HepG2 (cell line): Measurements from ENCODE around the gene MTX1. TPM values are rescaled to one million over a fixed set of nuclear protein-coding genes. Genes with fewer than 3 reads are reported as not detected.

Experiments used
- CBX5 ChIP-seq: sonication (generic); formaldehyde crosslinking; IDR thresholded peaks from 2 replicates; pipeline ENCODE4 v1.4.0; 2020; ENCODE audit warnings: missing genetic modification reagents, borderline replicate concordance
- FOXK1 ChIP-seq: sonication (generic); formaldehyde crosslinking; IDR thresholded peaks from 2 replicates; pipeline ENCODE4 v1.4.0; 2020; ENCODE audit warnings: low read depth, missing genetic modification reagents, borderline replicate concordance
- GLI4 ChIP-seq: sonication (generic); formaldehyde crosslinking; IDR thresholded peaks from 2 replicates; pipeline ENCODE4 v1.5.1; 2020; ENCODE audit warnings: missing genetic modification reagents, mild to moderate bottlenecking, moderate library complexity, borderline replicate concordance
- NR2F6 ChIP-seq, 2 experiments: IDR thresholded peaks; 2 replicates each; pipeline ENCODE4 v1.6.1; 2016; ENCODE audit warnings: antibody characterized with exemption in 1 of 2, mild to moderate bottlenecking in 1 of 2
- ZIK1 ChIP-seq: sonication (generic); formaldehyde crosslinking; IDR thresholded peaks from 2 replicates; pipeline ENCODE4 v1.5.0; 2020; ENCODE audit warnings: mild to moderate bottlenecking, low read depth, missing genetic modification reagents, borderline replicate concordance
- ZNF274 ChIP-seq: sonication (generic); formaldehyde crosslinking; IDR thresholded peaks from 2 replicates; pipeline ENCODE4 v1.5.1; 2020; ENCODE audit warnings: mild to moderate bottlenecking, missing genetic modification reagents
- ZNF30 ChIP-seq: sonication (generic); formaldehyde crosslinking; IDR thresholded peaks from 2 replicates; pipeline ENCODE4 v1.5.0; 2020; ENCODE audit warnings: mild to moderate bottlenecking, missing genetic modification reagents
- ZNF317 ChIP-seq: sonication (generic); formaldehyde crosslinking; IDR thresholded peaks from 2 replicates; pipeline ENCODE4 v1.5.0; 2020; ENCODE audit warnings: mild to moderate bottlenecking, missing genetic modification reagents
- ZNF33A ChIP-seq: sonication (generic); formaldehyde crosslinking; IDR thresholded peaks from 2 replicates; pipeline ENCODE4 v1.5.1; 2020; ENCODE audit warnings: missing genetic modification reagents, mild to moderate bottlenecking, moderate library complexity, borderline replicate concordance
- ZNF792 ChIP-seq: IDR thresholded peaks from 2 replicates; pipeline ENCODE4 v1.6.1; 2016
- polyA plus RNA-seq, 8 experiments: library from polyadenylated mRNA; depleted of rRNA in 3 of 8; stranded (reverse) in 7 of 8; unstranded in 1 of 8; fragments of >200 nt; fragmentation: Illumina TruSeq in 4 of 8; extraction: Trizol in 4 of 8; gene quantifications; 2 replicates each; pipeline versions ENCODE4 v1.2.1 to v1.2.3, GENCODE V29; 2011 to 2016; ENCODE audit warnings: low read depth in 4 of 8, missing spikeins in 1 of 8, mixed read lengths in 1 of 8; ENCODE audit not compliant: insufficient read depth in 1 of 8
- total RNA-seq, 5 experiments: library from RNA; depleted of rRNA; stranded (reverse); fragments of >200 nt; fragmentation: Illumina TruSeq; extraction: Trizol; gene quantifications; 2 replicates each; pipeline ENCODE4 v1.2.3, GENCODE V29; 2016; ENCODE audit warnings: low read depth in 1 of 5
- TF ChIP-seq, protein P1 (sequence below): IDR thresholded peaks from 2 replicates; pipeline ENCODE4 v1.6.1; 2018; ENCODE audit warnings: missing genetic modification reagents
- TF ChIP-seq, protein P2 (sequence below): IDR thresholded peaks from 2 replicates; pipeline ENCODE4 v1.6.1; 2016; ENCODE audit warnings: low read depth, missing genetic modification reagents, missing compliant biosample characterization
- TF ChIP-seq, protein P3 (sequence below): sonication (generic); formaldehyde crosslinking; IDR thresholded peaks from 2 replicates; pipeline ENCODE4 v1.8.0; 2022; ENCODE audit warnings: missing genetic modification reagents, mild to moderate bottlenecking, moderate library complexity, borderline replicate concordance
- TF ChIP-seq, protein P4 (sequence below): sonication (generic); formaldehyde crosslinking; IDR thresholded peaks from 2 replicates; pipeline ENCODE4 v1.4.0; 2020; ENCODE audit warnings: mild to moderate bottlenecking, low read depth, missing genetic modification reagents
- TF ChIP-seq, protein P5 (sequence below): sonication (generic); formaldehyde crosslinking; IDR thresholded peaks from 2 replicates; pipeline ENCODE4 v1.5.1; 2020; ENCODE audit warnings: mild to moderate bottlenecking, missing genetic modification reagents, moderate library complexity

MTX1 gene
- total and polyA plus RNA-seq, 2 of the 13 experiments (the other 11 are each of a cell fraction or from before 2014, with no cell fraction given) = 64.5 to 72.6 TPM

DNA sequence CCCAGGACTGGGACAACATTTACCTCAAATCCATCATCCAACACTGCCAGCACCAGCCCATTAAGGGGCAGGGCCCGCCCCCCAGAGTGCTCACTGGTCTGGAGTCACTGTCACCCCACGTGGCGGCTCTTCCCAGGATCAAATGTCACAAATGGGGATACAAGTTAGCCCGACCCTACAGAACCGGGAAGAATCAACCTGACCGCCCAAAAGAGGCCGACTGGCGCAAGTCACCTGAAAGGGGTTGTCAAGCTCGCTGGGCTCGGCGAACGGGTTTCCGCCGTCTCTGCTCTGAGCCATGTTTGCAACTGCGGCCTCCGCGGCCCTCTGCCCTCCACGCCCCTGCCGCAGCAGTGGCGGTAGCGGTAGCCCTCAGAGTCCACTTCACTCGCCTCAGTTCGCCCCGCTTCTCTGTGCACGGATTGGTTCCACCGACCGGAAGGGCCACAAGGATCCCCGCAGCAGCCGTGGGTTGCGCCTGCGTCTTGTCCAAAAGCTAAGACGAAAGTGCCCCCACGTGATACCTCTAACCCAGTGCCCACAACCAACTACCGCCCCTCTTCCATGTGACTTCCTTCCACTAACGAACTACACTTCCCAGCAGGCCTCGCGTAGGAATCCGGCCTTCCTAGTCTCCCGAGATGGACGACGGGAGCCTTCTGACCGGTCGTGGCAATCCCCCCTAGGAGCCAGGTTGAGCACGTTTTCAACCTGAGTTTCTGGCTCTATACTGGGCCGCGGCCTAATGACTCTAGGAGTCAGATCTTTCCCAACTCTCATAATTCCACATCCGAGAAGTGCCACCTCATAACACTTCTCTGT is 53.6 kb downstream of the MTX1 start, which contains the start of gene SCAMP3 (continued):
- TF ChIP-seq, protein P1, sequence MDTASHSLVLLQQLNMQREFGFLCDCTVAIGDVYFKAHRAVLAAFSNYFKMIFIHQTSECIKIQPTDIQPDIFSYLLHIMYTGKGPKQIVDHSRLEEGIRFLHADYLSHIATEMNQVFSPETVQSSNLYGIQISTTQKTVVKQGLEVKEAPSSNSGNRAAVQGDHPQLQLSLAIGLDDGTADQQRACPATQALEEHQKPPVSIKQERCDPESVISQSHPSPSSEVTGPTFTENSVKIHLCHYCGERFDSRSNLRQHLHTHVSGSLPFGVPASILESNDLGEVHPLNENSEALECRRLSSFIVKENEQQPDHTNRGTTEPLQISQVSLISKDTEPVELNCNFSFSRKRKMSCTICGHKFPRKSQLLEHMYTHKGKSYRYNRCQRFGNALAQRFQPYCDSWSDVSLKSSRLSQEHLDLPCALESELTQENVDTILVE (CRISPR knock-in tag) = peak; percentile 90; the same call in 1 of the 2 replicates
- TF ChIP-seq CBX5 (CRISPR knock-in tag) (peak; percentile 46; the same call in 1 of the 2 replicates), GLI4 (no peak), ZNF30 (no peak), ZNF33A (CRISPR knock-in tag) (peak; percentile 75; the same call in 1 of the 2 replicates), ZNF274 (CRISPR knock-in tag) (peak; percentile 56; the same call in 1 of the 2 replicates), ZIK1 (CRISPR knock-in tag) (0 out of 2 replicates have a peak, but pooled peaks have one; percentile 51), ZNF792 (CRISPR knock-in tag) (peak; percentile 60; the same call in 1 of the 2 replicates), FOXK1 (CRISPR knock-in tag) (peak; percentile 87; the same call in 1 of the 2 replicates), NR2F6 (IDR thresholded peaks at IDR 0.05) (no peak), NR2F6 (CRISPR knock-in tag; IDR thresholded peaks at IDR 0.05) (peak; percentile 23; the same call in 1 of the 2 replicates), ZNF317 (CRISPR knock-in tag) (peak; percentile 80; the same call in 1 of the 2 replicates)
- TF ChIP-seq, protein P2, sequence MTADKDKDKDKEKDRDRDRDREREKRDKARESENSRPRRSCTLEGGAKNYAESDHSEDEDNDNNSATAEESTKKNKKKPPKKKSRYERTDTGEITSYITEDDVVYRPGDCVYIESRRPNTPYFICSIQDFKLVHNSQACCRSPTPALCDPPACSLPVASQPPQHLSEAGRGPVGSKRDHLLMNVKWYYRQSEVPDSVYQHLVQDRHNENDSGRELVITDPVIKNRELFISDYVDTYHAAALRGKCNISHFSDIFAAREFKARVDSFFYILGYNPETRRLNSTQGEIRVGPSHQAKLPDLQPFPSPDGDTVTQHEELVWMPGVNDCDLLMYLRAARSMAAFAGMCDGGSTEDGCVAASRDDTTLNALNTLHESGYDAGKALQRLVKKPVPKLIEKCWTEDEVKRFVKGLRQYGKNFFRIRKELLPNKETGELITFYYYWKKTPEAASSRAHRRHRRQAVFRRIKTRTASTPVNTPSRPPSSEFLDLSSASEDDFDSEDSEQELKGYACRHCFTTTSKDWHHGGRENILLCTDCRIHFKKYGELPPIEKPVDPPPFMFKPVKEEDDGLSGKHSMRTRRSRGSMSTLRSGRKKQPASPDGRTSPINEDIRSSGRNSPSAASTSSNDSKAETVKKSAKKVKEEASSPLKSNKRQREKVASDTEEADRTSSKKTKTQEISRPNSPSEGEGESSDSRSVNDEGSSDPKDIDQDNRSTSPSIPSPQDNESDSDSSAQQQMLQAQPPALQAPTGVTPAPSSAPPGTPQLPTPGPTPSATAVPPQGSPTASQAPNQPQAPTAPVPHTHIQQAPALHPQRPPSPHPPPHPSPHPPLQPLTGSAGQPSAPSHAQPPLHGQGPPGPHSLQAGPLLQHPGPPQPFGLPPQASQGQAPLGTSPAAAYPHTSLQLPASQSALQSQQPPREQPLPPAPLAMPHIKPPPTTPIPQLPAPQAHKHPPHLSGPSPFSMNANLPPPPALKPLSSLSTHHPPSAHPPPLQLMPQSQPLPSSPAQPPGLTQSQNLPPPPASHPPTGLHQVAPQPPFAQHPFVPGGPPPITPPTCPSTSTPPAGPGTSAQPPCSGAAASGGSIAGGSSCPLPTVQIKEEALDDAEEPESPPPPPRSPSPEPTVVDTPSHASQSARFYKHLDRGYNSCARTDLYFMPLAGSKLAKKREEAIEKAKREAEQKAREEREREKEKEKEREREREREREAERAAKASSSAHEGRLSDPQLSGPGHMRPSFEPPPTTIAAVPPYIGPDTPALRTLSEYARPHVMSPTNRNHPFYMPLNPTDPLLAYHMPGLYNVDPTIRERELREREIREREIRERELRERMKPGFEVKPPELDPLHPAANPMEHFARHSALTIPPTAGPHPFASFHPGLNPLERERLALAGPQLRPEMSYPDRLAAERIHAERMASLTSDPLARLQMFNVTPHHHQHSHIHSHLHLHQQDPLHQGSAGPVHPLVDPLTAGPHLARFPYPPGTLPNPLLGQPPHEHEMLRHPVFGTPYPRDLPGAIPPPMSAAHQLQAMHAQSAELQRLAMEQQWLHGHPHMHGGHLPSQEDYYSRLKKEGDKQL = peak; percentile 26; the same call in 1 of the 2 replicates
- TF ChIP-seq, protein P3, sequence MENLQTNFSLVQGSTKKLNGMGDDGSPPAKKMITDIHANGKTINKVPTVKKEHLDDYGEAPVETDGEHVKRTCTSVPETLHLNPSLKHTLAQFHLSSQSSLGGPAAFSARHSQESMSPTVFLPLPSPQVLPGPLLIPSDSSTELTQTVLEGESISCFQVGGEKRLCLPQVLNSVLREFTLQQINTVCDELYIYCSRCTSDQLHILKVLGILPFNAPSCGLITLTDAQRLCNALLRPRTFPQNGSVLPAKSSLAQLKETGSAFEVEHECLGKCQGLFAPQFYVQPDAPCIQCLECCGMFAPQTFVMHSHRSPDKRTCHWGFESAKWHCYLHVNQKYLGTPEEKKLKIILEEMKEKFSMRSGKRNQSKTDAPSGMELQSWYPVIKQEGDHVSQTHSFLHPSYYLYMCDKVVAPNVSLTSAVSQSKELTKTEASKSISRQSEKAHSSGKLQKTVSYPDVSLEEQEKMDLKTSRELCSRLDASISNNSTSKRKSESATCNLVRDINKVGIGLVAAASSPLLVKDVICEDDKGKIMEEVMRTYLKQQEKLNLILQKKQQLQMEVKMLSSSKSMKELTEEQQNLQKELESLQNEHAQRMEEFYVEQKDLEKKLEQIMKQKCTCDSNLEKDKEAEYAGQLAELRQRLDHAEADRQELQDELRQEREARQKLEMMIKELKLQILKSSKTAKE (CRISPR knock-in tag) = 0 out of 2 replicates have a peak, but pooled peaks have one; percentile 16
- TF ChIP-seq, protein P4, sequence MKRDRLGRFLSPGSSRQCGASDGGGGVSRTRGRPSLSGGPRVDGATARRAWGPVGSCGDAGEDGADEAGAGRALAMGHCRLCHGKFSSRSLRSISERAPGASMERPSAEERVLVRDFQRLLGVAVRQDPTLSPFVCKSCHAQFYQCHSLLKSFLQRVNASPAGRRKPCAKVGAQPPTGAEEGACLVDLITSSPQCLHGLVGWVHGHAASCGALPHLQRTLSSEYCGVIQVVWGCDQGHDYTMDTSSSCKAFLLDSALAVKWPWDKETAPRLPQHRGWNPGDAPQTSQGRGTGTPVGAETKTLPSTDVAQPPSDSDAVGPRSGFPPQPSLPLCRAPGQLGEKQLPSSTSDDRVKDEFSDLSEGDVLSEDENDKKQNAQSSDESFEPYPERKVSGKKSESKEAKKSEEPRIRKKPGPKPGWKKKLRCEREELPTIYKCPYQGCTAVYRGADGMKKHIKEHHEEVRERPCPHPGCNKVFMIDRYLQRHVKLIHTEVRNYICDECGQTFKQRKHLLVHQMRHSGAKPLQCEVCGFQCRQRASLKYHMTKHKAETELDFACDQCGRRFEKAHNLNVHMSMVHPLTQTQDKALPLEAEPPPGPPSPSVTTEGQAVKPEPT (CRISPR knock-in tag) = peak; percentile 75
- TF ChIP-seq, protein P5, sequence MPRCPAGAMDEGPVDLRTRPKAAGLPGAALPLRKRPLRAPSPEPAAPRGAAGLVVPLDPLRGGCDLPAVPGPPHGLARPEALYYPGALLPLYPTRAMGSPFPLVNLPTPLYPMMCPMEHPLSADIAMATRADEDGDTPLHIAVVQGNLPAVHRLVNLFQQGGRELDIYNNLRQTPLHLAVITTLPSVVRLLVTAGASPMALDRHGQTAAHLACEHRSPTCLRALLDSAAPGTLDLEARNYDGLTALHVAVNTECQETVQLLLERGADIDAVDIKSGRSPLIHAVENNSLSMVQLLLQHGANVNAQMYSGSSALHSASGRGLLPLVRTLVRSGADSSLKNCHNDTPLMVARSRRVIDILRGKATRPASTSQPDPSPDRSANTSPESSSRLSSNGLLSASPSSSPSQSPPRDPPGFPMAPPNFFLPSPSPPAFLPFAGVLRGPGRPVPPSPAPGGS (CRISPR knock-in tag) = peak; percentile 76
